SK-N-SH (cell line): Measurements from ENCODE around the gene R3HDM2. TPM values are rescaled to one million over a fixed set of nuclear protein-coding genes. Genes with fewer than 3 reads are reported as not detected.

ENCODE experiments used
- CTCF ChIA-PET: fragments of 300-600, 350-600 bp; formaldehyde crosslinking; extraction: SDS; loops from one replicate; lab custom pipeline; 2021; lab: Yijun Ruan, JAX
- POLR2A ChIA-PET: fragments of 350-600 bp; sonication (Branson Sonifier 250); formaldehyde crosslinking; extraction: SDS; loops from one replicate; lab custom pipeline; 2020; ENCODE audit warnings: antibody characterized with exemption, inconsistent platforms; lab: Yijun Ruan, JAX
- DNase-seq: peaks from one replicate; pipeline ENCODE4 v3.0.0; 2012
- H2AFZ ChIP-seq: fragments of 200-600 bp; sonication (generic); 2 replicates; pipeline ENCODE4 v1.8.1; 2016; ENCODE audit warnings: antibody characterized with exemption, mild to moderate bottlenecking, low read depth
- H3F3A ChIP-seq: fragments of 200-600 bp; sonication (generic); replicated peaks from 2 replicates; pipeline ENCODE3; 2016; ENCODE audit warnings: antibody characterized with exemption, mild to moderate bottlenecking; ENCODE audit not compliant: insufficient read depth
- H3K27ac ChIP-seq, 2 experiments: fragments of 200-500 bp in 1 of 2; fragments of 200-600 bp in 1 of 2; sonication (Bioruptor generic) in 1 of 2; sonication (generic), shearing (Covaris generic) in 1 of 2; 2 replicates each; pipeline versions ENCODE4 v1.5.1 to v1.6.1; 2014 to 2016; ENCODE audit warnings: low read depth in 2 of 2, inconsistent platforms in 1 of 2, low read length in 1 of 2, mild to moderate bottlenecking in 1 of 2, mixed read lengths in 1 of 2
- H3K27me3 ChIP-seq: fragments of 200-600 bp; sonication (generic), shearing (Covaris generic); 2 replicates; pipeline ENCODE4 v1.6.1; 2016; ENCODE audit warnings: mixed run types; ENCODE audit not compliant: insufficient read depth
- H3K36me3 ChIP-seq, 2 experiments: fragments of 200-500 bp in 1 of 2; fragments of 200-600 bp in 1 of 2; sonication (Bioruptor generic) in 1 of 2; sonication (generic) in 1 of 2; replicated peaks in 1 of 2; 2 replicates each; pipeline versions ENCODE3 to v1.5.1; 2014 to 2016; ENCODE audit warnings: low read length in 1 of 2, mild to moderate bottlenecking in 1 of 2; ENCODE audit not compliant: insufficient read depth in 2 of 2, control insufficient read depth in 1 of 2
- H3K4me1 ChIP-seq, 2 experiments: fragments of 200-500 bp in 1 of 2; fragments of 200-600 bp in 1 of 2; sonication (Bioruptor generic) in 1 of 2; sonication (generic), shearing (Covaris generic) in 1 of 2; 2 replicates each; pipeline versions ENCODE4 v1.5.1 to v1.6.1; 2014 to 2016; ENCODE audit warnings: low read depth in 1 of 2, low read length in 1 of 2, mixed run types in 1 of 2; ENCODE audit not compliant: insufficient read depth in 2 of 2, control insufficient read depth in 1 of 2
- H3K4me2 ChIP-seq: fragments of 200-600 bp; sonication (generic), shearing (Covaris generic); 2 replicates; pipeline ENCODE4 v1.6.1; 2017; ENCODE audit warnings: mixed run types
- H3K4me3 ChIP-seq, 2 experiments: fragments of 200-500 bp in 1 of 2; fragments of 200-600 bp in 1 of 2; sonication (Bioruptor generic) in 1 of 2; sonication (generic), shearing (Covaris generic) in 1 of 2; 2 replicates each; pipeline versions ENCODE4 v1.5.1 to v1.8.1; 2014 to 2016; ENCODE audit warnings: low read depth in 2 of 2, inconsistent platforms in 1 of 2, low read length in 1 of 2, mild to moderate bottlenecking in 1 of 2, mixed read lengths in 1 of 2, moderate library complexity in 1 of 2
- H3K79me2 ChIP-seq: fragments of 200-600 bp; sonication (generic); 2 replicates; pipeline ENCODE4 v1.8.1; 2017; ENCODE audit warnings: mild to moderate bottlenecking; ENCODE audit not compliant: insufficient read depth
- H3K9ac ChIP-seq: fragments of 200-600 bp; sonication (generic); 2 replicates; pipeline ENCODE4 v1.6.1; 2017; ENCODE audit warnings: mixed run types
- H3K9me2 ChIP-seq: fragments of 200-600 bp; sonication (generic); 2 replicates; pipeline ENCODE4 v1.6.1; 2017; ENCODE audit warnings: mixed run types
- H3K9me3 ChIP-seq: fragments of 200-600 bp; sonication (generic); 2 replicates; pipeline ENCODE4 v1.6.1; 2017; ENCODE audit warnings: mixed run types, mild to moderate bottlenecking, moderate library complexity
- H4K20me1 ChIP-seq: fragments of 200-600 bp; sonication (generic); 2 replicates; pipeline ENCODE4 v1.6.1; 2017; ENCODE audit warnings: mild to moderate bottlenecking, mixed run types; ENCODE audit not compliant: insufficient read depth
- FOXJ3 ChIP-seq: sonication (generic); formaldehyde crosslinking; IDR thresholded peaks from 2 replicates; pipeline ENCODE4 v1.5.1; 2020; ENCODE audit warnings: mild to moderate bottlenecking, missing genetic modification reagents
- MXI1 ChIP-seq: IDR thresholded peaks from 2 replicates; pipeline ENCODE4 v1.6.1; 2012; ENCODE audit warnings: mild to moderate bottlenecking, low read depth, low read length, improper control_type of control experiment
- NRF1 ChIP-seq: IDR thresholded peaks from 2 replicates; pipeline ENCODE4 v1.6.1; 2012; ENCODE audit warnings: low read depth, mild to moderate bottlenecking, low read length
- PBX3 ChIP-seq: IDR thresholded peaks from 2 replicates; pipeline ENCODE4; 2012
- POLR2AphosphoS5 ChIP-seq: IDR thresholded peaks from 2 replicates; pipeline ENCODE4 v1.6.1; 2012; ENCODE audit warnings: low read depth, low read length
- RAD21 ChIP-seq: IDR thresholded peaks from 2 replicates; pipeline ENCODE4 v1.6.1; 2012; ENCODE audit warnings: mild to moderate bottlenecking, low read length
- RCOR1 ChIP-seq: fragments of 150-350 bp; IDR thresholded peaks from 2 replicates; pipeline ENCODE4 v1.6.1; 2017; ENCODE audit warnings: antibody characterized with exemption, low read length
- RFX5 ChIP-seq: IDR thresholded peaks from 2 replicates; pipeline ENCODE4 v1.6.1; 2012; ENCODE audit warnings: mild to moderate bottlenecking, improper control_type of control experiment, low read length
- TEAD4 ChIP-seq: IDR thresholded peaks from 2 replicates; pipeline ENCODE4 v1.4.0; 2012; ENCODE audit warnings: mild to moderate bottlenecking, borderline replicate concordance; ENCODE audit not compliant: insufficient read depth
- WGBS: methylation state at CpG from one replicate; pipeline ENCODE4 v1.1.6; 2017; ENCODE audit warnings: low lambda C conversion rate; 5-methylcytosine and 5-hydroxymethylcytosine counted together
- polyA plus RNA-seq, 3 experiments: library from polyadenylated mRNA; depleted of rRNA; stranded (reverse); fragments of >200 nt; gene quantifications; 2 replicates each; pipeline ENCODE4 v1.2.3, GENCODE V29; 2012
- TF ChIP-seq, protein P1 (sequence below): IDR thresholded peaks from 2 replicates; pipeline ENCODE4 v1.4.0; 2012; ENCODE audit warnings: low read depth, borderline replicate concordance
- TF ChIP-seq, protein P2 (sequence below): IDR thresholded peaks from 2 replicates; pipeline ENCODE4 v1.4.0; 2012; ENCODE audit warnings: low read depth
- TF ChIP-seq, protein P3 (sequence below): fragments of 200-600 bp; sonication (generic); IDR thresholded peaks from 2 replicates; pipeline ENCODE4 v1.6.1; 2017; ENCODE audit warnings: antibody characterized with exemption, mild to moderate bottlenecking, moderate library complexity

Gene R3HDM2
- polyA plus RNA-seq, 1 of the 3 experiments (the other 2 are of a cell fraction) = 23.1 TPM

- no peak for TF ChIP-seq TEAD4
- no peak for TF ChIP-seq RFX5
- no peak for TF ChIP-seq POLR2AphosphoS5
- no peak for TF ChIP-seq RAD21
- TF ChIP-seq RCOR1 = no peak
- no peak for TF ChIP-seq FOXJ3
- TF ChIP-seq PBX3 = no peak
- TF ChIP-seq MXI1 = no peak
- TF ChIP-seq, protein P1, sequence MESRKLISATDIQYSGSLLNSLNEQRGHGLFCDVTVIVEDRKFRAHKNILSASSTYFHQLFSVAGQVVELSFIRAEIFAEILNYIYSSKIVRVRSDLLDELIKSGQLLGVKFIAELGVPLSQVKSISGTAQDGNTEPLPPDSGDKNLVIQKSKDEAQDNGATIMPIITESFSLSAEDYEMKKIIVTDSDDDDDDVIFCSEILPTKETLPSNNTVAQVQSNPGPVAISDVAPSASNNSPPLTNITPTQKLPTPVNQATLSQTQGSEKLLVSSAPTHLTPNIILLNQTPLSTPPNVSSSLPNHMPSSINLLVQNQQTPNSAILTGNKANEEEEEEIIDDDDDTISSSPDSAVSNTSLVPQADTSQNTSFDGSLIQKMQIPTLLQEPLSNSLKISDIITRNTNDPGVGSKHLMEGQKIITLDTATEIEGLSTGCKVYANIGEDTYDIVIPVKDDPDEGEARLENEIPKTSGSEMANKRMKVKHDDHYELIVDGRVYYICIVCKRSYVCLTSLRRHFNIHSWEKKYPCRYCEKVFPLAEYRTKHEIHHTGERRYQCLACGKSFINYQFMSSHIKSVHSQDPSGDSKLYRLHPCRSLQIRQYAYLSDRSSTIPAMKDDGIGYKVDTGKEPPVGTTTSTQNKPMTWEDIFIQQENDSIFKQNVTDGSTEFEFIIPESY = no peak
- no peak for TF ChIP-seq NRF1
- TF ChIP-seq, all 33 proteins: peak for 0
Measured at GRCh38 chr12:57455374-57456144, 24.7 kb upstream of the R3HDM2 start (continued).

DNA sequence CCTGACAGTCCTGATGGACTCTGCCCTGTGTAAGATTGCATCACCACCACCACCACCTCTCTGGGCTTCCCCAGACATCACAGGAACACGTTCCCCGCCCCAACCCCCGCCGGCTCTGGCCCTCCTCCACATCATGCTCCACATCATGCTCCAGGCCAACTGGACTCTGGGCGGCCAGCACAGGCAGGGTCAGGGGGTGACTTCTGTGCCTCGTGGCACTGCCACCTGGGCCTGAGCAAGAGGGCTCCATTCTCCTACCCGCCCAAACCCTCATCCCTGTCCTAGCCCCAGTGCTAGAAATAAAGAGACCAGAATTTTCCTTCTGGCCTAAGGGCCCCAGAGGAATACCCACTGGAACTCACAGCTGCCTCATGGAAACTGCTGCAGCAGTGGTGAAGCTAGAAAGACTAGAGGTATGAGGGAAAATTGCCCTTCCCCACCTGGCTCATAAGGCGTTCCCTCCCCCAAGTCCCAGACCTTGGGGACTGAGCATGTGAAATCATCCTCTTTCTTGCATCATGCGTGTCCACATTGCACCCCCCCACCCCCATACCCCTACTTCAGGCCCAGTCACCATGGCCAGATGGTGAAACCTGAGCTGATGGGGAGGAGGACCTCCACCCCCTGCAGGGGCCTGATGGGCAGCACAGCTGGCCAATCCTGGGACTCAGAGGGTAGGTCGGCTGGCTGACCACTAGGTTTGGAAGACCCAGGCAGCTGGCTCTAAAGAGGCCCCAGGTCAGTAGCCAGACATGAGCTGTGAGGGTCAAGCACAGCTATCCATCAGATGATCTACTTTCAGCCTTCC is 23.9 kb upstream of the R3HDM2 start, which contains the start of gene INHBE:
Gene INHBE (plus strand): TSS at position 742 of the 808 bp plus-strand sequence. CDS start 230 bp downstream, outside the sequence.
- Histone ChIP-seq H3K9me3 (no peaks in the 10 kb centered on the region), H3K79me2 (no peaks in the 10 kb centered on the region), H3K4me2 (no peak within 1 kb of the TSS), H3K9me2 (no peaks in the 10 kb centered on the region), H3K4me1 (peaks cover 6 to 20% of the 10 kb centered on the region in 2 experiments; a peak in 2 of 4 replicates), H3K27ac (no peak within 1 kb of the TSS), H4K20me1 (no peaks in the 10 kb centered on the region), H3K27me3 (no peaks in the 10 kb centered on the region), H3K4me3 (no peak within 1 kb of the TSS), H2AFZ (no peak within 1 kb of the TSS), H3K36me3 (no peaks in the 10 kb centered on the region), H3F3A (no peaks in the 10 kb centered on the region), H3K9ac (no peak within 1 kb of the TSS)
- no peak for DNase-seq
- WGBS = 69% methylated on average over 10 of the region's 10 CpGs
- POLR2A ChIA-PET = interaction anchor here (0.6 kb wide), 1 partner anchor 977 kb away, joined by 4 read pairs; no protein-coding TSS in a partner anchor
- CTCF ChIA-PET = interaction anchor here (1.0 to 13.7 kb wide), 19 partner anchors 9 to 241 kb away, joined by 3 to 391 read pairs (median 11); no protein-coding TSS in a partner anchor
- TF ChIP-seq, protein P2, sequence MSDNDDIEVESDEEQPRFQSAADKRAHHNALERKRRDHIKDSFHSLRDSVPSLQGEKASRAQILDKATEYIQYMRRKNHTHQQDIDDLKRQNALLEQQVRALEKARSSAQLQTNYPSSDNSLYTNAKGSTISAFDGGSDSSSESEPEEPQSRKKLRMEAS = no peak
- TF ChIP-seq NRF1 (no peak), PBX3 (peak; percentile 90)
- TF ChIP-seq, protein P3, sequence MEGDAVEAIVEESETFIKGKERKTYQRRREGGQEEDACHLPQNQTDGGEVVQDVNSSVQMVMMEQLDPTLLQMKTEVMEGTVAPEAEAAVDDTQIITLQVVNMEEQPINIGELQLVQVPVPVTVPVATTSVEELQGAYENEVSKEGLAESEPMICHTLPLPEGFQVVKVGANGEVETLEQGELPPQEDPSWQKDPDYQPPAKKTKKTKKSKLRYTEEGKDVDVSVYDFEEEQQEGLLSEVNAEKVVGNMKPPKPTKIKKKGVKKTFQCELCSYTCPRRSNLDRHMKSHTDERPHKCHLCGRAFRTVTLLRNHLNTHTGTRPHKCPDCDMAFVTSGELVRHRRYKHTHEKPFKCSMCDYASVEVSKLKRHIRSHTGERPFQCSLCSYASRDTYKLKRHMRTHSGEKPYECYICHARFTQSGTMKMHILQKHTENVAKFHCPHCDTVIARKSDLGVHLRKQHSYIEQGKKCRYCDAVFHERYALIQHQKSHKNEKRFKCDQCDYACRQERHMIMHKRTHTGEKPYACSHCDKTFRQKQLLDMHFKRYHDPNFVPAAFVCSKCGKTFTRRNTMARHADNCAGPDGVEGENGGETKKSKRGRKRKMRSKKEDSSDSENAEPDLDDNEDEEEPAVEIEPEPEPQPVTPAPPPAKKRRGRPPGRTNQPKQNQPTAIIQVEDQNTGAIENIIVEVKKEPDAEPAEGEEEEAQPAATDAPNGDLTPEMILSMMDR = no peak
